Measurements from ENCODE around the gene C1orf159.
"Not testable (repeated sequence)": the region's sequence is repeated elsewhere in the genome, so short reads cannot be mapped to it uniquely, and the experiment has no call there.

The C1orf159 gene

DNA sequence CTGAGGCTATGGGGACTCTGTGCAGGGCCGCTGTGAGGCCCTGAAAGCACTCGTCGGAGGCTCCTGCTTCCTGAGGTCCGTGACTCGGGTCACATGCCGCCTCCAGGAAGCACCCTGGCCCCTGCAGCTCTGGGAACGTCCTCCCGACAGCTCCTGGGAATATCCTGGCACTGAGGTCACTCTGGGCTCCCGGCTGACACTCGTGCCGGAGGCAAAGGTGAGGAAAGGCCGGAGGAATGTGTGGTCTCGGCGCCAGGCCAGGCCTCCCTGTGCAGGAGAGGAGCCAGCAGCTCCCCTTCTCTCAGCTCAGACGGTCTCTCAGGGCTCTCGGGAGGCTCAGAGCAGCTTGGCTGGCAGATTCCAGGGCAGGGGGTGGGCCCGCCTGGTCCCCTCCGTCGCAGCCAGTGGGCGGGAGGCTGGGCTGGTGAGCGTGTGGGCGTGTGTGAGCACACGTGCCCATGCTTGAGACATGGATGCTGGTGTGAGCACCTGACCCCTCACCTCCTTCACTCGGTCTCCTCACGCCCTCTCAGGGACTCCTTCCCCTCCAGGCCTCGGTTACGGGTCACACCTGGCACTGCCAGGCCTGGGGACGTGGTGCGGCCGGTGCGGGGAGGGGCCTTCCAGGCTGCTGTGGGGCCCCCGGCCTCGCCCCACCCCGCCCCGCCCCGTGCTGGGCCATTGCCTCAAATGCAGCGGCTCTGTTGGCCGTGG is 36.3 kb downstream of the C1orf159 start:
- no peak for DNase-seq

GRCh38 chr1:1077396-1077795 is 38.5 kb downstream of the C1orf159 start:
- not testable (repeated sequence) for DNase-seq

- no peak for DNase-seq
Measured at GRCh38 chr1:1075148-1075935, 40.5 kb downstream of the C1orf159 start.

DNA sequence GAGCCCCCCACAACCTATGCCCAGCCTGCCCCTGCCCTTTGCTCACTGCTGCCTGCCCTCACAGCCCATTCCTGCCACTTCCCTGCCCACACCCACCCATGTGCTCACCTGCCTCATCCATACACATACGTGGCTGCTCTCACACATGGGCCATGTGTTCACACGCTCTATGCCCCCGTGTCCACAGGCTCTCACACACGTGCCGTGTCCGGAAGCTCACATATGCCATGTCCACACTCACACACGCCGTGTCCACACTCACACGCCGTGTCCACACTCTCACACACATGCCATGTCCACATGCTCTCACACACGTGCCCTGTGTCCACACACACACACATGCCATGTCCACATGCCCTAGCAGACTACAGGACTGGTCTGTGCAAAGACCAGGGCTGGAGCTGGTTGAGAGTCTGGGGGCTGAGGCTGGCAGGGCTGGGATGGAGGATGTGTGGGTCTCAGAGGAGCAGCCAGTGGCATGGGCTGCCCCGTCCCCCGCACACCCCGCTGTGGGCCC is 41.2 kb downstream of the C1orf159 start:
- no peak for DNase-seq

DNA sequence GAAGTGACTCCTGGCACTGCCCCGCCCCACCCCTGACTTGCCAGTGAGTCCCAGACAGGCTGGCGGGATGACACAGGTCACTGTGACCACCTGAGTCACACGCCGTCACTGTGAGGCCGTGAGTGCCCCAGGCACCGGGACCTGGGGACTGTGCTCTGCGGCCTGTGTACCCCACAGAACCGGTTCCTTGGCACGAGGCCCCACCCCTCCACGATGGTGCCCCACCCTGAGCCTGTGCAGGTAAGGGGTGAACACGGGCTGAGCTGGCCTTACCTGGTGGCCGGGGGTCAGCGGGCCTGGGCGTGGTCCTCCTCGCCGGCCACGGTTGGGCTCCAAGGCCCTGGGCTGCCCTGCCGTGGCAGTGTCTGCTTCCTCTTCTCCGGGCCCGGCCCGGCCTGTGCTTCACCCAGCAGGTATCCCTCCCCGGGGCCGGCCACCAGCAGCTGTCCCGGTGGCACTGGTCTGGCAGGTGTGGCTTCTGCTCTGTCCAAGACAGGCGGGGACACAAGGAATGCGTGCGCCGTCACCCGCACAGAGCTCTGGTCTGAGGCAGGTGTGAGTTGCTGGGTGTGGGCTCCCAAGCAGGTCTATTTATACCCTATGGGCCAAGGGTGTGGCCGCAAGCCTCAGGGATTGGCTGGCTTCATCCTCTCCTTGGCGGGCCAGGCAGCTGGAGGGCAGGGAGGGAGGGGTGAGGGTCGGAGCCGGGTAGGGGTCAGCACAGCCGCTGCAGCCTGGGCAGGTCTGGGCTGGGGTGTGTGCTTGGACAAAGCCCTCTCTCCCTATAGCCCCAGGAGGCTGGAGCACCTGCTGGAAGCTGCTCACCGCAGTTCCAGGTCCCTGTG is 41.9 kb downstream of the C1orf159 start, which contains the start of gene RNF223:
Gene RNF223, minus strand, starts transcription at position 564 of the 845 bp plus-strand sequence. CDS start 1,740 bp downstream, outside the sequence.
- no peak for DNase-seq

DNA sequence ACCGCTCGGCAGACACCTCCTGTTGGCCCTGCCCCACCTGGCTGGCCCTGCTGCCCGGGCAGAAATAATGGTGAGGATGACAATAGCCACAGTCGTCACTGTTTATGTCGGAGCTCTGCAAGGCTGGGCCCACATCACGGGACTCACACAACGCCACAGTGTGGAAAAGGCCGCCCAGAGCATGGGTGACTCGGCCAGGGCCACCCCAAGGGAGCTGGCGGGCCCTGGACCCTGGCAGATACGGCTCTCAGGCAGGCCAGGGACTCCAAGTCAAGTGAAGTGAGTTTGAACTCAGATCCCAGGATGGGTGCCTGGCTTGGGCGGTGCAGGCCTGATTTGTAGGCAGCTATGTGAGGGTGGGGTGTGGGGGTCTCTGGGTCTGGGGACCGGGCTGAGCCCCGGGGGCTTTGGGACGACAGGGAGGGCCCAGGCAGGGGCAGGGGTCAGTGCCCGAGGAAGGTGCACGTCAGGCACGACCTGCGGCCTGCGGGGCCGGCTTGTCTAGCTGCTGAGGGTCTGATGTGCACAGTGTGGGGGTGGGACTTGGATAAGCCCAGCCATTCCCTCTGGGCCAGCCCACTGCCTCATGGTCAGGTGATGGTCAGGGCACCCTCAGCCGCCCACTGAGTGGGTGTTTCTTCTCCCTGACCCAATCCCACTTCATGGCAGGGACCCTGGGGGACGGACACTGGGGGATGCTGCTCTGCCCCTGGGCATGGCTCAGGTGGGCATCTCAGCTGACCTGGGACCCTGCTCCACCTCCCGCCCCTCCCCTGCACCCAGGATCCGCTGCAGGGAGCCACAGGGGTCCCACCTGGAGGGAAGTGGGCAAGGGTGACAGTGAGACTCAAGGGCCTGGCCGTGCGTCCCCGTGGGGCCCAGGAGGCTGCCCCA is 42.8 kb downstream of the C1orf159 start:
- no peak for DNase-seq

GRCh38 chr1:1072299-1072848 is 43.5 kb downstream of the C1orf159 start:
- DNase-seq = no peak

GRCh38 chr1:1071486-1072298 is 44.2 kb downstream of the C1orf159 start:
- DNase-seq = no peak

DNA sequence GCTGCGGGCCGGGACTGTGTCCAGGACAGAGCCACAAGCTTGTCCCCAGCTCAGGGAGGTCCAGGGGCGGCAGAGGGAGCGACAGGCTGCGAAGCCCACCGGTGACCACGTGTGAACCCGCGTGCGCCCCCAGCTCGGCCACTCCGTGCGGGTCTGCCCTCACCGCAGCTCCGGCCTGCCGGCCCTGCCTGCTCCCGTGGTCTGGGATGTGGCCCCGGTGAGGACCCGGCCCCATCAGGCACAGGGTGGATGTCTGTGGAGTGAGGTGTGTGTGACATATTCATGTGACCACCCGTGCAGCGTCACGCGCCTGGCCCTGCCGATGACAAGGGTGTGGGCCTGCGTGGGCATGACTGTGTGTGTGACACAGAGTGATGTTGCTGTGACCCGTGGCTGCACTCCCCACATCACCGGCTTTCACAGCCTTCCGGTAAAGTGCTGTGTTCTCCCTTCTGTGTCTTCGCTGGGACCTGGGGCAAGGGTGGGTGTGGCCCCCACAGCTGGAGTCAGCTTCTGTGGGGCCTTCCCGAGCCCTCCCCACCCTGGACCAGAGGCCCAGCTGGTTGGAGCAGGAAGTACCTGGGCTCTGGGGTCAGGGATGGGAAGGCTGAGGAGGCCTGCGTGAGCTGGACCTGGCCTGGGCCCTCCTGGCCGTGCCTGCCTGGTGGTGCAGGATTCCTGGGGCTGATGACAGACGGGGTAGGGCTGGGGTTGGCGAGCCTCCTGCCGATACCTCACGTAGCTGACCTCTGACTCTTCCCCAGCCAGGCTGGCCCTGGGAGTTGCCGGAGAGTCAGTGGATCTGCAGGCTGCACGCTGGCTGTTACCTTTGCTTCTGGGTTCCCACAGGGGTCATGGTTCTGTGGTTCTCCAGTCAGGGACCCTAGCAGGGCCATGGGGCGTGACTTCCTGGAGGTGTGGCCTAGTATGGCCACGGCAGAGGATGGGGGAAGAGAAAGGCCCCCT is 45.9 kb downstream of the C1orf159 start:
- no peak for DNase-seq

DNA sequence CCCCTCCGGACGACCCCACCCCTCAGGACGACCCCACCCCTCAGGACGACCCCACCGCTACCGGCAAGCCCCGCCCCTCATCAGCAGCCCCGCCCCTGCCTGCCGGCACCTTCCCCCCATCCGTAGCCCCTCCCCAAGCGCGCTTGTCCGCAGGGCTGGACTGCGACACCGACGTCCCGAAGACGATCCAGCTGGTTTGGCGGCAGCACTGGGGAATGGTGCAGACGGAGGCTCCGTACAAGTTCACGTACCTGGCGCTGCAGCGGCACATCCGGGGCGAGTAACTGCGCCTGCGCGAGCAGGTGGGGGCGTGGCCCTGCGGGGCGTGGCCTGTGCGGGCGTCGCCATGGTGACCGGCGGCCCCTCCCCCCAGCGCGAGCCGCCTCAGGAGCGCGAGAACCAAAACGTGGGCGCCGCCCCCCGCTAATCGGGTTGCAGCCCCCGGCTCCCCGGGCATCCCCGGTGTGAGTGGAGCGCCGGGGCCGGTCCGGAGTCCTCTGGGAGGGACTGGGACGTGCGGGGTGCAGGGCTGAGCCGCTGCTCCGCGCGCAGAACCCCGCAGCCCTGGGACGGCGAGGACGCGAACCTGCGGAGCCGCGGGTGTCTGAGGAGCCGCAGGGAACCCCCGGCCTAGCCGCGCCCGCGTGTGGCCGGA is 46.7 kb downstream of the C1orf159 start:
- no peak for DNase-seq

DNA sequence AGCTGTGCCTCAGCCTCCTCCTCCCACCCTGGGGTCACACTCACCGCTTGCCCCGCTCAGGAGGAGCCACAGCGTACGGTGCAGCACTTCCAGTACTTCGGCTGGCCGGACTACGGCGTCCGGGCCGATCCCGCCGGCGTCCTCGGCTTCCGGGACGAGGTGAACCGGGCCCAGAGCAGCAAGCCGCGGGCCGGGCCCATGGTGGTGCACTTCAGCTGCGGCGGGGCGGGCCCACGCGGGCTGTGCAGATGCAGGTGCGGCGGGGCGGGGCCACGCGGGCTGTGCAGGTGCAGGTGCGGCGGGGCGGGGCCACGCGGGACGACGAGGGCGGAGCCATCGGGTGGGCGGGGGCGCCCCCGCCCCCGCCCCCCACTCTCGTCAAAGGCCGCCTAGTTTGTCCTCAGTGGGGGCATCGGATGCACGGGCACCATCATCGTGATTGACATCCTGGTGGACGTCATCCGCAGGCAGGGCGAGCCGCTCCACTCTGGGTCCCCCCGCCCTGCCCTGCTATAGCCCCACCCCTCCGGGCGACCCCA is 47.3 kb downstream of the C1orf159 start:
- DNase-seq = no peak

DNA sequence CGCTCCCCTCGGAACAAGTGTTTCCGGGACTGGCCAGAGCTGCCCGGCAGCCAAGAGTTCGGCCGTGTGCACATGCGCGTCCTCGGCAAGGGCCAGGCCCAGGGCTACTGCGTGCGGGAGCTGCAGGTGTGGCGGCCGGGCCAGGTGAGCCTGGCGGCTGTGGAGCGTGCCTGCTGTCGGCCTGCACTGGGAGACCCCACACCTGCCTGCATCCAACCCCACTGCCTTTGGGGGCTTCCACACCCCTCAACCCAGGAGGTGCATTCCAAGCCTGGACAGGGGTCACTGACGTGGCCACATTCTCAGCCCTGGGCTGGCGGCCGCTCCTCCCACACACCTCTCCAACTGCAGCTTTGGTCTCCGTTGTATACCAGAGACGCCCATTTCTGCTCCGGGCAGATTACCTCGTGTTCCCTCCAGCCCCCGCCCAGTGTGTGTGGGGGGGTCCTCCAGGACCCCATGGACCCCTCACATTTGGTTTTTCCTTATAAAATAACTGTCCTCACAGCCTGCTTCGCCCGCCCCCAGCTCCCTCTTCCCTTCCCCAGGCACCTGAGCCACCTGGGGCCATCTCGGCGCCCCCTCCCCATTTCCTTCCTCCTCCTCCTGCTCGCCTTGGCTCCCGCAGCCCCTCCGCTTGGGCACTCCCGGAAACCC is 47.9 kb downstream of the C1orf159 start:
- DNase-seq = no peak

DNA sequence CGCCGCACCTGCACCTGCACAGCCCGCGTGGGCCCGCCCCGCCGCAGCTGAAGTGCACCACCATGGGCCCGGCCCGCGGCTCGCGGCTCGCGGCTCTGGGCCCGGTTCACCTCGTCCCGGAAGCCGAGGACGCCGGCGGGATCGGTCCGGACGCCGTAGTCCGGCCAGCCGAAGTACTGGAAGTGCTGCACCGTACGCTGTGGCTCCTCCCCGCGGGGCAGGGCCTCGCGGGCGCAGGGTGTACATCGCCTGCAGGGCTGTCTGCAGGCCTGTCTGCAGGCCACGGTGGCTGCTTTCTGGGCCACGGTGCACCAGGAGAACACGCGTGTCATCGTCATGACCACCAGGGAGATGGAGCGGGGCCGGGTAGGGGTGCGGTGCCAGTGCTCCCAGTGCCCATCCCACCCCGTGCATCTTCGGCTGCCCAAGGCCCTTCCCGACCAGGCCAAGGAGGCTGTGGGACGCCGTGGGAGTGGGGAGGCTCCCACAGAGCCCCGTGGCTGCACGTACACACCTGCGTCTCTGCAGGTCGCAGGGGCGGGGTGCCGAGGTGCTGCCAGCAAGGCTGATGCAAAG is 48.5 kb downstream of the C1orf159 start:
- no peak for DNase-seq

GRCh38 chr1:1066403-1067283 is 49.2 kb downstream of the C1orf159 start:
- no peak for DNase-seq

DNA sequence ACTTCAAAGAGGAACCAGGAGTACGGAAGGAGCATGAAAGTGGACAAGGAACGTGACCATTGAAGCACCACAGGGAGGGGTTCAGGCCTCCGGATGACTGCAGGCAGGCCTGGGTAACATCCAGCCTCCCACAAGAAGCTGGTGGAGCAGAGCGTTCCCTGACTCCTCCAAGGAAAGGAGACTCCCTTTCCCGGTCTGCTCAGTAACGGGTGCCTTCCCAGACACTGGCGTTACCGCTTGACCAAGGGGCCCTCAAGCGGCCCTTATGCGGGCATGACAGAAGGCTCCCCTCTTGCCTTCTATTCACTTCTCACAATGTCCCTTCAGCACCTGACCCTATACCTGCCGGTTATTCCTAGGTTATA is 50.0 kb downstream of the C1orf159 start:
- not testable (repeated sequence) for DNase-seq

- DNase-seq = no peak
Measured at GRCh38 chr1:1065265-1065939, 50.5 kb downstream of the C1orf159 start.

Data from NCI-H1417 treated with DMSO at 0.1 percent for 48 hours (cell line).